ENCODE data around the gene KIDINS220. TPM values are rescaled to one million over a fixed set of nuclear protein-coding genes. Genes with fewer than 3 reads are reported as not detected.

Gene KIDINS220
- total RNA-seq, 6 experiments from 2014 or later: 17.0 to 24.8 (median 21.5) TPM

GRCh38 chr2:8761529-8762164 is 75.8 kb downstream of the KIDINS220 start:
- TF ChIP-seq, protein P1, sequence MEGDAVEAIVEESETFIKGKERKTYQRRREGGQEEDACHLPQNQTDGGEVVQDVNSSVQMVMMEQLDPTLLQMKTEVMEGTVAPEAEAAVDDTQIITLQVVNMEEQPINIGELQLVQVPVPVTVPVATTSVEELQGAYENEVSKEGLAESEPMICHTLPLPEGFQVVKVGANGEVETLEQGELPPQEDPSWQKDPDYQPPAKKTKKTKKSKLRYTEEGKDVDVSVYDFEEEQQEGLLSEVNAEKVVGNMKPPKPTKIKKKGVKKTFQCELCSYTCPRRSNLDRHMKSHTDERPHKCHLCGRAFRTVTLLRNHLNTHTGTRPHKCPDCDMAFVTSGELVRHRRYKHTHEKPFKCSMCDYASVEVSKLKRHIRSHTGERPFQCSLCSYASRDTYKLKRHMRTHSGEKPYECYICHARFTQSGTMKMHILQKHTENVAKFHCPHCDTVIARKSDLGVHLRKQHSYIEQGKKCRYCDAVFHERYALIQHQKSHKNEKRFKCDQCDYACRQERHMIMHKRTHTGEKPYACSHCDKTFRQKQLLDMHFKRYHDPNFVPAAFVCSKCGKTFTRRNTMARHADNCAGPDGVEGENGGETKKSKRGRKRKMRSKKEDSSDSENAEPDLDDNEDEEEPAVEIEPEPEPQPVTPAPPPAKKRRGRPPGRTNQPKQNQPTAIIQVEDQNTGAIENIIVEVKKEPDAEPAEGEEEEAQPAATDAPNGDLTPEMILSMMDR (IDR thresholded peaks at IDR 0.05): peak; percentile 47 to 53 (median 50)
- no peak for TF ChIP-seq POLR2A (IDR thresholded peaks at IDR 0.05)
- H3K27me3 ChIP-seq: no peaks in the 10 kb centered on the region
- peaks cover 0 to 4% (median 0%) of the 10 kb centered on the region in 4 donors for H3K36me3 ChIP-seq
- DNase-seq (no peak), ATAC-seq (peak in 3 of 4 donors; percentile 46 to 57 (median 49))
- H3K9me3 ChIP-seq: no peaks in the 10 kb centered on the region
- WGBS (ENCODE audit: insufficient coverage, low coverage, low lambda C conversion rate, missing lambda C conversion rate): 83% methylated on average over 1 of the region's 1 CpG
- no peak overlapping the region for H3K4me3 ChIP-seq
- H3K27ac ChIP-seq: no peak overlapping the region
- intact Hi-C loops (cut with DNase I): no loop called here
- H3K4me1 ChIP-seq: no peaks in the 10 kb centered on the region

DNA sequence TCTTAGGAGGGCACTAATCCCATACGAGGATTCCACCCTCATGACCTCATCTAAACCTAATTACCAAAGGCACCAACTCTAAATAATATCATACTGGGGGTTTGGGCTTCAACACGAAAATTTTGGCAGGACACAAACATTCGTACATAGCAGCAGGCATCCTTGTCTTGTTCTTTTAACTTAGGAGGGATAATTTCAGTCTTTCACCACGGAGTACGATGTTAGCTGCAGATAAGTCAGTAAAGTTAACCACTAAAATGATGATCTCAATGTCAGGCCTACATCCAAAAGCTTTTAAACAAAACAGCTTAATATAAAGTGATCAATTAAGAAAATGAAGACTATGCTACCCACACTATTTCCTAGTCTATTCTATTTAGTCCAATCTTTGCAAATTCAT is 80.7 kb downstream of the KIDINS220 start:
- intact Hi-C loops (cut with DNase I): no loop called here
- H3K27me3 ChIP-seq: no peaks in the 10 kb centered on the region
- H3K27ac ChIP-seq: no peak overlapping the region
- TF ChIP-seq, protein P1 (IDR thresholded peaks at IDR 0.05): no peak
- no peak for TF ChIP-seq POLR2A (IDR thresholded peaks at IDR 0.05)
- ATAC-seq (no peak), DNase-seq (no peak)
- no peak overlapping the region for H3K4me3 ChIP-seq
- 95% methylated on average over 4 of the region's 5 CpGs for WGBS (ENCODE audit: insufficient coverage, low coverage, low lambda C conversion rate, missing lambda C conversion rate)
- no peaks in the 10 kb centered on the region for H3K4me1 ChIP-seq
- H3K36me3 ChIP-seq: peaks cover 0 to 9% (median 0%) of the 10 kb centered on the region in 4 donors
- peaks cover 0 to 8% (median 0%) of the 10 kb centered on the region in 4 donors for H3K9me3 ChIP-seq

DNA sequence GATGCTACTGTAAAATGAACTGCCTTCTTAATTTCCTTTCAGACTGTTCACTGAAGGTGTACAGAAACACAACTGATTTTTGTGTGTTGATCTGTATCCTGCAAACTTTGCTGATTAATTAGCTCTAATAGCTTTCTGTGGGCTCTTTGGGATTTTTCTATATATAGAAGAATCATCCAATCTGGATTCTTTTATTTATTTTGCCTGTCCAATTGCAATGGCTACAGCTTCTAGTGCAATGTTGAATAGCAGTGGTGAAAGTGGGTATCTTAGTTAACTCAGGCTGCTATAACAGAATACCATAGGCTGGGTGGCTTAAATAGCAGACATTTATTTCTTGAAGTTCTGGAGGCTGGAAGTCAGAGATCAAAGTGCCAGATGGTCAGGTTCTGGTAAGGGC is 81.2 kb downstream of the KIDINS220 start:
- TF ChIP-seq, protein P1 (IDR thresholded peaks at IDR 0.05): no peak
- no peak for TF ChIP-seq POLR2A (IDR thresholded peaks at IDR 0.05)
- intact Hi-C loops (cut with DNase I): no loop called here
- ATAC-seq: no peak

DNA sequence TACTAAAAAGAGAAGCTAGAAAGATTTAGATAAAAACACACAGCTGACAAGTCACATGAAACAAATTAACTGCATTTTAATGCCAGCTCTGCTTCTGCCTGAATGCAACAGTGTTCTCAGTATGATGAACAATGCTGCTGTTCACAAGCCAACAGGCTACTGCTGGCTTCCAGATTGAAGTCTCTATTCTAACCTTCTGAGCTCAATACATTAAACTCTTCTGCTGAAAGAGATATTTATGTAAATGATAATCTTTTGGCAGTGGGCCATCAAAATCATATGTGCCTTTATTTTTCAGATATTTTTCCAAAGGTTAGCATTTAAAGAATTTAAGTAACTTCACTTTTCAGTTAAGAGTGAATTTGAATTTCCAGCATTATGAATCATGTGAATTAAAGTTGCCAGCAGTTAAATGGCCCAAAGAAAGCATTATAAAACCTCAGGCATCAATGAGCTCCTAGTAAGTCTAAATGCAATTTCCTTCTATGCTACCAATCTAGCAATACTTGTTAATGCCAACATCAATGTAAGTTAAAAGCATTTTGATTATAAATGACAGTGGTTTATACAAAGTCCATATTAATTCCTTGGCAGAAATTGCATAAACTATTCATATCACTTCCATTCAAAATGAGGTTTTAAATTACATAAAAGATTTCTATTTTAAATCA is 83.2 kb downstream of the KIDINS220 start:
- ATAC-seq (no peak), DNase-seq (no peak)
- no peaks in the 10 kb centered on the region for H3K27me3 ChIP-seq
- H3K4me3 ChIP-seq: no peak overlapping the region
- H3K9me3 ChIP-seq: peaks cover 0 to 8% (median 0%) of the 10 kb centered on the region in 4 donors
- no peak overlapping the region for H3K27ac ChIP-seq
- H3K36me3 ChIP-seq: peaks cover 0 to 9% (median 0%) of the 10 kb centered on the region in 4 donors
- TF ChIP-seq, protein P1 (IDR thresholded peaks at IDR 0.05): no peak
- TF ChIP-seq POLR2A (IDR thresholded peaks at IDR 0.05): no peak
- H3K4me1 ChIP-seq: no peaks in the 10 kb centered on the region
- intact Hi-C loops (cut with DNase I): no loop called here

More for the DNA sequence above, 81.2 kb downstream of the KIDINS220 start:
- Histone ChIP-seq H3K4me1 (no peaks in the 10 kb centered on the region), H3K4me3 (no peak overlapping the region), H3K36me3 (peaks cover 0 to 9% (median 0%) of the 10 kb centered on the region in 4 donors), H3K9me3 (peaks cover 0 to 8% (median 0%) of the 10 kb centered on the region in 4 donors), H3K27ac (no peak overlapping the region), H3K27me3 (no peaks in the 10 kb centered on the region)
- no peak for DNase-seq

Measured in right lobe of liver (tissue), 6 donors.